SKM-1 treated with dmso at 0.1 percent for 144 hours (cell line): ENCODE results near the gene PTPRJ.

Experiments used
- DNase-seq: peaks from one replicate; lab custom pipeline; 2025; ENCODE audit not compliant: unreplicated experiment; lab: John Stamatoyannopoulos, UW

Gene PTPRJ

DNA sequence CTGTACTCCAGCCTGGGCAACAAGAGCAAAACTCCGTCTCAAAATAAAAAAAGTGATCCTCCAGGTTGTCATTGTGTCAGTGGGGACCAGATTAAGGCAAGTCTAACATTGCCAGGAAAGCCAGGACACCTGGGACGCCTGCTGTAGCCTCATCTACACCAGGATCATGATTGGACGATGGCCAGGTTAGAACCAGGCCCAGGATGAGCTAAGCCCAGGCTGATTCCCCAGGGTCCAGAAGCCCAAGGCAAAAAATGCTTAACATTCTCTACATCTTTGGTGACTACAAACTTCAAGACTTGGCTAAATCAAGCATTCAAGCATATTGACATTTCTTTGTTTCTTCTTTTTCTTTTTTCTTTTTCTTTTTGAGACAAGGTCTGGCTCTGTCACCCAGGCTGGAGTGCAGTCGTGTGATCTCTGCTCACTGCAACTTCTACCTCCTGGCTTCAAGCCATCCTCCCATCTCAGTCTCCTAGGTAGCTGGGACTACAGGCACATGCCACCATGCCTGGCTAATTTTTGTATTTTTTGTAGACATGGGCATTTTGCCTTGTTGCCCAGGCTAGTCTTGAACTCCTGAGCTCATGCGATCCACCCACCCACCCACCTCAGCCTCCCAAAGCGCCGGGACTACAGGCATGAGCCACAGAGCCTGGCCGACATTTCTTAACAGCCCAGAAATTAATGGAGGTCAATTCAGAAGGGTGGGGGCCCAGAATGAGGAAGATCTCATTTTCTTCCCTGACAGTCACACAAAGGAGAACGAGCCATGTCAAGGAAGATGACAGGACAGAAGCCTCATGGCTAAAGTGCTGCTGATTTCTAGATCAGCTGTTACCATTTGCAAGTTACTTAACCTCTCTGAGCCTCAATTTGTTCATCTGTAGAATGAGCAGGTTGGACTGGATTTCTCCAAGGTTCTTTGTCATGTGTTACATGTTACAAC is 12.5 kb upstream of the PTPRJ start:
- no peak for DNase-seq

DNA sequence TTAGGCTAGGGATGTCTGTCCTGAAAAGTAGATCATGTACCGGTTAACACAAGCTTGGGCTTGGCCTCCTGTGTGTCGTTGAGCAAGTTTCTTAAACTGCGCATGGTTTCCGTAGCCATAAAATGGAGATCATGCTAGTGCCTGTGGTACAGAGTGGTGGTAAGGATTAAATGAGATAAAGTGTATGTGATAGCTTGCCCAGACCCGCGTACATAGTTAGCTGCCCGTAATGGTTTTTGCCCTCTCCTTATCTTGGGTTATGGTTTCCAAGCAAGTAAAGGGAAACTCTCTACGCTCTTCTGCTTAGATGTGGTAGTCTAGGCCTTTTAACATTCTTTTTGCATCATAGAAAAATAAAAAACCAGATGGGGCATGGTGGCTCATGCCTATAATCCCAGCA is 11.0 kb upstream of the PTPRJ start:
- no peak for DNase-seq

DNA sequence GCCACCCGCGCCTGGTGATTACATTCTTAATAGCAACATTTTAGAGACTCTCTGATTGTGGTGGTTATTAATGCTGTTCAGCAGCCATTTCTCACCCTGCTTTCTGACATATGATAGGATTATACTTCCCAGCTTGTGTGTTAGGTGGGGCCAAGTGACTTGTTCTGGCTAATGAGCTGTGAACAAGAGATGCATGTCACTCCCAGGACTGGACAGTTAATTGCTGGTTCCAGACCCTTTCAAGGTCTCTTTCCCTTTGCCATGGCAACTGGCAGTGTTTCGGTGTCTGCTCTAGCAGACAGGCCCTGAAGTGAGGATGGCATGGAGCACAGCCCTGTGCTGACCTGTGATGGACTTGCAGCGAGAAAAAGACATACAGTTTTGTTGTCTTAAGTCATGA is 8.9 kb upstream of the PTPRJ start:
- DNase-seq, result no peak

DNA sequence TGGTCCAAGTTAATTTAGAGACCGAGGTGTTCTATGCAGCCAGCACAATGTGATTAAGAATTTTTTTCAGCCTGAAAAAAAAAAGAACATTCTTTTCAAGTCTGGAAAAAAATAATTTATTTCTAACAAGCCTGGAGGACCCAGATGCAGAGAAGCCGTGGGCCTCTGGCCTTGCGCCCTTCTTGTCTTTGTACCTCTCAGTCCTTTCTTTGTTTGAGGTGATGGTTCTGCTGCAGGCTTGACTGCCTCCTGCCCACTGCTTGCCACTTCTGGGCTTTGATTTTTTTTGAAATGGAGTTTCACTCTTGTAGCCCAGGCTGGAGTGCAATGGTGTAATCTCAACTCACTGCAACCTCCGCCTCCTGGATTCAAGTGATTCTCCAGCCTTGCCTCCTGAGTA is 7.2 kb upstream of the PTPRJ start:
- DNase-seq, result no peak

DNA sequence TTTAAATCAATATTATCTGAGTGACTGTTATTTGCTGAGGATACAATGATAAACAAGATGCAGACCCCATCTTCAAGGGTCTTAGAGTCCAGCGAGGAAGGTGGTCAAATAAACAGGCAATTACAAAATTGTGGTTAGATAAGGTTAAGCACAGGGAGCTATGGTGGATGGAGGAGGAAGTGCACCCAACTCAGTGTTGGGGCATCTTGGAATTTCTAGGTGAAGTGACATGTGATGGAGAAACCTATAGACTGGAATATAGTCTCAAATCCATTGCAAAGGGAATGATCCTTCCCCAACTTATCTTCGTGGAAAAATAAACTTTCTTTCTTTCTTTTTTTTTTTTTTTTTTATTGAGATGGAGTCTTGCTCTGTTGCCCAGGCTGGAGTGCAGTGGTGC is 3.4 kb upstream of the PTPRJ start:
- no peak for DNase-seq

DNA sequence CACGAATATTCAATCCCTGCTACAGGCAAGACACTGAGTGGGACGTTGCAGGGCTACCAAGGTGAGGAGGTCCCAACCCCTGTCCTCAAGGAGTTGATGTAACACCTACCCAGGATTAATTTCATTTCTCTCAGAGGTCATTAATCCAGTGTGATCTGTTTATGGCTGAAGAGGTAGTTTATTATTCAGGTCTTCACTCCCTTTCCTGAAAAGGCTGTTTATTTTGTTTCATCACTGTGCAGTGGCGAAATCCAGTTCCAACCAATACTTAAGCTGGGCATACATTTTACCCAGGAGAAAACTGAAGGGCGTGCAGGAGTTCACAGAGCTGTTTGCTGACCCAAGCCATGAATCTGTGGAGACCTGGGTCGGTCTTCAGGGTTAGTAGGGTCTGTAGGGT is 2.7 kb upstream of the PTPRJ start:
- no peak for DNase-seq

DNA sequence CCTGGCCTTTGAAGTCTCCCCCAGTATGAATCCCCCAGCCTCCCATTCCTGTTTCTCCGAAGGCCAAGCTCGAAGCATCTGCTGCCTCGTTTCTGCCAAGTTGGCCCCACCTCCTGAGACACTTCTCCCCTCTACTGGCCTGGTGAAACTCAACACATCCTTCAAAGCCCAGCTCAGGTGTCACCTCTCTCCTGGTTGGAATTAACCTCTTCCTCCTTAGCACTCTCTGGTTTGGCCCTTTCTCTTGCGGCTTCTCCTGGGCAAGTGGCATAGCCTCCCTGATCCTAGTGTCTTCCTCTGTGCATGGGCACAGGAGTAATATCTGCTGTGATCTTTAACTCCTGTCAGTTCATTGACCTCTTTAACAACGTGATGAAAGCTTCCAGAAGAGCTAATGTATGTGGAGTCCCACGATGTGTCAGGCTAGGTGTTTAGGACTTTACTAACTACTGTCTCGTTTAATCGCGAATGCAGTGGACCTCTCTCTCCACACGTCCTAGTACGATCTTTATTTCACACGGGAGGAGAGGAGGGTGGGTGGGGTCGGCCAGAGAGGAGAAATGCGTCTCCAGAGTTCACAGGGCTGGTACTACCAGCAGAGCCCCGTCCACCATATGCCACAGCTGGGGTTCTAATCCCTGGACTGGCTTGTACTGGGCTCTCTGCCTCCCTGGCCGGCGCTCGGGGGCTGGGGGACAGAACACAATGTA is 826 bp upstream of the PTPRJ start:
- DNase-seq, result no peak

GRCh38 chr11:47980907-47981621 is 705 bp downstream of the PTPRJ start:
- DNase-seq, result no peak

GRCh38 chr11:47981667-47982404 is 1.5 kb downstream of the PTPRJ start:
- no peak for DNase-seq

DNA sequence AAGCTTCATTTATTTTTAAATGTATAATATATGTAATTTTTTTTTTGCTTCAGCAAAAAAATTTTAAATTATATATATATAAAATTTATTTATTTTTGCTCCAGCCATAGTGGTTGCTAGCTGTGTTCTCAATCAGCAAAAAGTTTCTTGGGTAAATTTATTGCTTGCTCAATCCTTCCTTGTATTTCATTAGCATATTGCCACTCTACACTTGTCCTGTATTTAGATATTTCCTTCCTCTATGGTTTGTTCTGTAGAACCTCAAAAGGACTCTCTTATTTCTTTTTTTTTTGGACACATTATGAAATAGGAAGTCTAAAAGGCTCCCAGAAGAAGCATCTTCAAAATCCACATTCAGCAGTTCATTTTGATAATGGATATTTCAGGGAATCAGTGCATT is 2.3 kb downstream of the PTPRJ start:
- DNase-seq, result peak; percentile 79

DNA sequence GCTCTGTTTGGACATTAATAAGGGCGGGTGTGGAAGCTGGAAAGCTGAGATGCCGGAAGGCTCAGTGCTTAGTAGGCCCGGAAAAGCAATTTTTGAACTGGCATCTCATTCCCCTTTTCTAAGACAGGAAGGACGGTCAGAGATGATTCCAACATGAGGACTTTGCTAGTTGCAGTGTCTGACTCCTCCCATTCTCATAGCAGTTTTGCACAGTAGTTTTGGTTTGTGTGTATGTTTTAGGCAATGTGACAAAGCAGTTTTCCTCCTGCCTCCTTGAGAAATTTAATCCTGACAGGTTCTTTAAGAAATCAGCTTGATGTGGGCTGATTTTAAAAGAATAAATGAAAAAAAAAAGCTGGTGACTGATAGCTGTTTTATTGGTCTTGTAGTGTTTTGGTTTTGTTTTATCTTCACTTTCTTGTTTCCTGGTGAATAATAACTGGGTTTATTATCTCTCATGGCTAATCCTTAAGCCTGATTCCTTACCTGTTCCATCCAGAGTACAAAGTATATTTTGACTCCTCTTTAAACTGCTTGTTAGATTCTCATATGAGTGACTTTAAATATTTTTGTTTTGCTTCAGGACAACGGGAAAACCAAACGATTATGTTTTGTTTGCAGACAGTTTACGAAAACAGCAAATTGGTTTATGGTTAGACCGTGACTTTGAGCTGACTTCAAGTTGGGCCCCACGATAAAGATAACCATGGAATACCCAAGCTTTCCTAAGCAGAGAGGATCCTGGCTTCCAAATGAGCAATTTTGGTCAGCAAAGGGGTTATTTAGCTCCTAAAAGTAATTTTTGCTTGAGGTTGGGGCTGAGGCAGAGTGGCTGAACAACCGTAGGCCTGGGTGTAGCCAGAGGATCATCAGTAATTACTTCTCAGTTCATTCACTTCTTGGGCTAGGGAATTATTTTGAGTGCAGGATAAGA is 3.4 kb downstream of the PTPRJ start:
- no peak for DNase-seq

DNA sequence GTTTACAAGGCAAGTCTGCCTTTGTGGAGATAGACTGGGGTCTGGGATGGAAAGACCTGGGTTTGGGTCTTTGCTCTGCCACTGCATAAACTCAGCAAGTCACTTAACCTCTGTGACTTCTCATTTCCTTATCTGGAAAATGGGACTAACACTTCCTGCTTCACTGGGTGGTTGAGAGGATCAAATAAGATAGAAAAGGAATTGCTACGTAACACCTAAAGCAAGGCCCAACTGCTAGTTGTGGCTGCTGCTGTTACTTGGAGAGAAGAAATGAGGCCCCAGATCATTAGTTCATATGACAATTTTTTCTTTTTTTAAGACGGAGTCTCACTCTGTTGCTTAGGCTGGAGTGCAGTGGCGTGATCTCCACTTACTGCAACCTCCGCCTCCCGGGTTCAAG is 5.9 kb downstream of the PTPRJ start:
- DNase-seq, result no peak

GRCh38 chr11:47986742-47987141 is 6.4 kb downstream of the PTPRJ start:
- no peak for DNase-seq

DNA sequence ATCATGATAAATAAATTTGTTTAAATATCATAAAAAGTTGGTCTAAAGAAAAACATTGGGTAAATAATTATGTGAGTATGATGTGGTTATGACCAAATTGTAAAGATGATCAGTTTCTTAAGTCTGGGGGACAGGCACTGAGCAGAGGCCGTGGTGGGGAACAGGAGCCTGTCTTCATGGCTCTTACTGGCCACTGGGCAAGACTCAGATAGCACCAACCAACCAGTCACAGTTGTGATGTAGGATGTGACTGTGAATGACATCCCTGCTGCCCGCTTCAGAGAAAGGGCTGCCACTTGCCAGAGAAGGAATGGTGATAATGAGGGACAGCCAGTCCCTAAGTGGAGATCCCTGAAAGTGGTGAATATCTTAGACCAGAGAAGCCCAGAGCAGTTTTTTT is 7.0 kb downstream of the PTPRJ start:
- DNase-seq, result no peak

GRCh38 chr11:47987781-47988180 is 7.4 kb downstream of the PTPRJ start:
- DNase-seq, result no peak

DNA sequence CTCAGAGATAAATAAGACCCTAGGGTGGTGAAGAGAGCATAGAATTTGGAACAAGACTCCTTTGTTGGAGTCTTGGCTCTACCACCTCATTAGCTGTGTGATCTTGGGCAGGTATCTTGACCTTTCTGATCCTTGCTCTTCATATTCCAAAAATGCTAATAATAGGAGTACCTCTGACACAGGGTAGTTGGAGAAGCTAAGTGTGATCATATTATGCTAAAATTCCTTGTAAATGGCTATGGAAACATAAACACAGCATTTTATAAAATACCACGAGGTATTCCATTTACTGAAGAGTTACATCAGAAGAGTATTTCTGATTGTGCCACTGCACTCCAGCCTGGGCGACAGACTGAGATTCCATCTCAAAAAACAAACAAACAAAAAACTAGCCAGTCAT is 9.4 kb downstream of the PTPRJ start:
- DNase-seq, result no peak

GRCh38 chr11:47991266-47991830 is 11.0 kb downstream of the PTPRJ start:
- DNase-seq, result no peak

- no peak for DNase-seq
Observed at GRCh38 chr11:47991894-47992293, 11.5 kb downstream of the PTPRJ start.

GRCh38 chr11:47992959-47993820 is 12.8 kb downstream of the PTPRJ start:
- no peak for DNase-seq
